H1 (cell line): Measurements from ENCODE around the gene TAS2R50.

ENCODE experiments used
- CTCF ChIP-seq, 3 experiments: IDR thresholded peaks; 1 replicate in 2 of 3; 2 replicates in 1 of 3; pipeline versions ENCODE4 v1.5.1 to v1.6.1; 2011; ENCODE audit warnings: low read length in 3 of 3, mild to moderate bottlenecking in 3 of 3, inconsistent platforms in 2 of 3, low read depth in 1 of 3, moderate library complexity in 1 of 3; ENCODE audit not compliant: insufficient read depth in 1 of 3; ENCODE audit errors: control extremely low read depth in 1 of 3
- EZH2 ChIP-seq: fragments of 200-600 bp; sonication (generic); IDR thresholded peaks from 2 replicates; pipeline ENCODE4 v1.7.1; 2012; ENCODE audit warnings: low read depth, mild to moderate bottlenecking, moderate library complexity, low read length, inconsistent platforms; ENCODE audit not compliant: severe bottlenecking
- JUN ChIP-seq: IDR thresholded peaks from 2 replicates; pipeline ENCODE4 v1.6.1; 2011; ENCODE audit warnings: low read depth, mild to moderate bottlenecking, improper control_type of control experiment, low read length
- MAX ChIP-seq: IDR thresholded peaks from 2 replicates; pipeline ENCODE4 v1.6.1; 2012; ENCODE audit warnings: inconsistent platforms
- SIX5 ChIP-seq: IDR thresholded peaks from 2 replicates; pipeline ENCODE4 v1.6.1; 2011; ENCODE audit warnings: mild to moderate bottlenecking, low read depth, low read length
- SRF ChIP-seq: IDR thresholded peaks from 2 replicates; pipeline ENCODE4 v1.6.1; 2011; ENCODE audit warnings: mild to moderate bottlenecking, low read depth, low read length, moderate library complexity
- TAF7 ChIP-seq: optimal IDR thresholded peaks from 2 replicates; pipeline ENCODE3; 2011; ENCODE audit warnings: low read depth, mild to moderate bottlenecking, inconsistent platforms, low read length, moderate library complexity, borderline replicate concordance

- TF ChIP-seq EZH2 (no peak), SRF (no peak), CTCF (IDR thresholded peaks at IDR 0.05; ENCODE audit: control extremely low read depth in 1 of 3, insufficient read depth in 1 of 3, low read depth in 1 of 3, low read length in 3 of 3) (no peak), MAX (no peak), SIX5 (no peak), JUN (no peak), TAF7 (no peak)
These were observed 30.2 kb upstream of the TAS2R50 start for GRCh38 chr12:11016937-11017336.
